KMS-11 (cell line): ENCODE measurements around the gene GNG7.
"Not testable (repeated sequence)": the region's sequence is repeated elsewhere in the genome, so short reads cannot be mapped to it uniquely, and the experiment has no call there.

Source experiments
- H2AFZ ChIP-seq: fragments of 200-600 bp; sonication (generic); 2 replicates; pipeline ENCODE4 v1.6.1; 2016; ENCODE audit warnings: antibody characterized with exemption, mixed run types, low read depth
- H3K27ac ChIP-seq: fragments of 200-600 bp; sonication (generic); 2 replicates; pipeline ENCODE4 v1.6.1; 2016; ENCODE audit warnings: mild to moderate bottlenecking, mixed run types
- H3K27me3 ChIP-seq: fragments of 200-600 bp; sonication (generic); 2 replicates; pipeline ENCODE4 v1.6.1; 2017; ENCODE audit warnings: mild to moderate bottlenecking, low read depth, mixed run types, moderate library complexity; ENCODE audit not compliant: insufficient read depth
- H3K36me3 ChIP-seq: fragments of 200-600 bp; sonication (generic); 2 replicates; pipeline ENCODE4 v1.6.1; 2017; ENCODE audit warnings: mild to moderate bottlenecking, mixed run types; ENCODE audit not compliant: insufficient read depth
- H3K4me1 ChIP-seq: fragments of 200-600 bp; sonication (generic); 2 replicates; pipeline ENCODE4 v1.6.1; 2016; ENCODE audit warnings: mild to moderate bottlenecking, low read depth, mixed run types; ENCODE audit not compliant: poor library complexity, severe bottlenecking
- H3K4me2 ChIP-seq: fragments of 200-600 bp; sonication (generic); 2 replicates; pipeline ENCODE4 v1.7.0; 2016; ENCODE audit warnings: mild to moderate bottlenecking, mixed run types
- H3K4me3 ChIP-seq: fragments of 200-600 bp; sonication (generic); IDR thresholded peaks from 2 replicates; pipeline ENCODE4 v1.6.1; 2017; ENCODE audit warnings: low read depth, low read length, mixed read lengths; ENCODE audit not compliant: insufficient read depth
- H3K79me2 ChIP-seq: fragments of 200-600 bp; sonication (generic); 2 replicates; pipeline ENCODE4 v1.6.1; 2016; ENCODE audit warnings: low read depth, mixed run types; ENCODE audit not compliant: insufficient read depth
- H3K9ac ChIP-seq: fragments of 200-600 bp; sonication (generic); 2 replicates; pipeline ENCODE4 v1.6.1; 2016; ENCODE audit warnings: mild to moderate bottlenecking, mixed run types
- H4K20me1 ChIP-seq: fragments of 200-600 bp; sonication (generic); 2 replicates; pipeline ENCODE4 v1.6.1; 2016; ENCODE audit warnings: mild to moderate bottlenecking, mixed run types; ENCODE audit not compliant: insufficient read depth
- CTCF ChIP-seq: fragments of 200-600 bp; sonication (generic); conservative IDR thresholded peaks from 2 replicates; pipeline ENCODE4 v1.6.1; 2017; ENCODE audit warnings: low read depth, mild to moderate bottlenecking, antibody characterized with exemption, low read length, moderate library complexity, mixed read lengths

GNG7 gene

GRCh38 chr19:2524840-2525723 lies 177.4 kb downstream of the GNG7 start:
- H3K36me3 ChIP-seq: no peaks in the 10 kb centered on the region
- H3K4me1 ChIP-seq: no peaks in the 10 kb centered on the region
- no peak overlapping the region for H2AFZ ChIP-seq
- no peaks in the 10 kb centered on the region for H3K79me2 ChIP-seq
- H4K20me1 ChIP-seq: no peaks in the 10 kb centered on the region
- no peak overlapping the region for H3K4me2 ChIP-seq
- TF ChIP-seq CTCF: no peak
- H3K27ac ChIP-seq: no peak overlapping the region
- no peak overlapping the region for H3K4me3 ChIP-seq
- H3K9ac ChIP-seq: no peak overlapping the region
- no peaks in the 10 kb centered on the region for H3K27me3 ChIP-seq

- Histone ChIP-seq H3K4me2 (no peak overlapping the region), H2AFZ (no peak overlapping the region), H3K4me1 (no peaks in the 10 kb centered on the region), H3K79me2 (no peaks in the 10 kb centered on the region), H3K4me3 (no peak overlapping the region), H3K27me3 (no peaks in the 10 kb centered on the region), H3K36me3 (no peaks in the 10 kb centered on the region), H4K20me1 (no peaks in the 10 kb centered on the region), H3K27ac (no peak overlapping the region), H3K9ac (no peak overlapping the region)
- TF ChIP-seq CTCF: no peak
Measured at GRCh38 chr19:2524361-2524839, 178.1 kb downstream of the GNG7 start.

GRCh38 chr19:2523630-2524311 lies 178.7 kb downstream of the GNG7 start:
- Histone ChIP-seq H4K20me1 (no peaks in the 10 kb centered on the region), H3K4me2 (no peak overlapping the region), H3K9ac (no peak overlapping the region), H2AFZ (no peak overlapping the region), H3K79me2 (no peaks in the 10 kb centered on the region), H3K27ac (no peak overlapping the region), H3K36me3 (no peaks in the 10 kb centered on the region), H3K4me1 (no peaks in the 10 kb centered on the region), H3K4me3 (no peak overlapping the region), H3K27me3 (no peaks in the 10 kb centered on the region)
- no peak for TF ChIP-seq CTCF

- Histone ChIP-seq H3K27me3 (no peaks in the 10 kb centered on the region), H3K27ac (no peak overlapping the region), H3K9ac (no peak overlapping the region), H3K79me2 (no peaks in the 10 kb centered on the region), H3K4me3 (no peak overlapping the region), H3K4me1 (no peaks in the 10 kb centered on the region), H4K20me1 (no peaks in the 10 kb centered on the region), H3K36me3 (no peaks in the 10 kb centered on the region), H3K4me2 (no peak overlapping the region), H2AFZ (no peak overlapping the region)
- TF ChIP-seq CTCF: no peak
Measured at GRCh38 chr19:2519482-2519881, 183.0 kb downstream of the GNG7 start.

- H3K4me3 ChIP-seq, H3K79me2 ChIP-seq, H3K9ac ChIP-seq, H4K20me1 ChIP-seq, H3K27me3 ChIP-seq, H3K4me1 ChIP-seq, H3K36me3 ChIP-seq, H3K4me2 ChIP-seq, H2AFZ ChIP-seq, H3K27ac ChIP-seq: not testable (repeated sequence)
Measured at GRCh38 chr19:2518856-2519255, 183.6 kb downstream of the GNG7 start.
